Measurements from ENCODE around the gene GOLGA6L7.
"Not testable (repeated sequence)": the region's sequence is repeated elsewhere in the genome, so short reads cannot be mapped to it uniquely, and the experiment has no call there.

Gene GOLGA6L7, protein sequence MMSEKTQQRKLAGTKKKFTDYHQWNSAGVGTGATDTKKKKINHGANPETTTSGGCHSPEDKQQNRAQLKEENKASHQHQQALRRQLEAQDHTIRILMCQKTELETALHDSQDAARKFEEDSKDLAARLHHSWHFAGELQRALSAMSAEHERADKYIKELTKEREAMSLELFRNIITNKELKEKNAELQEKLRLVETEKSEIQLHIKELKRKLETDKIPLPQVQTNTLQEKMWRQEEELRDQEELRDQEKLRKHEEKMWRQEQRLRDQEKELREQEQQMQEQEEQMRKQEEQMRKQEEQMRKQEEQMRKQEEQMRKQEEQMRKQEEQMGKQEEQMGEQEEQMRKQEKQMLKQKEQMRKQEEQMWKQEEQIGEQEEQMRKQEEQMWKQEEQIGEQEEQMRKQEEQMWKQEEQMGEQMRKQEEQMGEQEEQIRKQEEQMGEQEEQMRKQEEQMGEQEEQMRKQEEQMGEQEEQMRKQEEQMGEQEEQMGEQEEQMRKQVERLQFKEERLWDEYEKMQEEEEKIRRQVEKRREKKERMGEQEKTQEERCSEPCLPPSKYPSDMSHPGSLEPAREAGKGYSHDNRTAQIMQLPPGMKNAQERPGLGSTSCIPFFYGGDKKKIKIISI

GRCh38 chr15:28848521-28848920, at the start of gene GOLGA6L7:
TSS of gene GOLGA6L7 (minus strand) at chr15:28848644. CDS start at chr15:28848549, 95 bp downstream.
- not testable (repeated sequence) for DNase-seq

DNA sequence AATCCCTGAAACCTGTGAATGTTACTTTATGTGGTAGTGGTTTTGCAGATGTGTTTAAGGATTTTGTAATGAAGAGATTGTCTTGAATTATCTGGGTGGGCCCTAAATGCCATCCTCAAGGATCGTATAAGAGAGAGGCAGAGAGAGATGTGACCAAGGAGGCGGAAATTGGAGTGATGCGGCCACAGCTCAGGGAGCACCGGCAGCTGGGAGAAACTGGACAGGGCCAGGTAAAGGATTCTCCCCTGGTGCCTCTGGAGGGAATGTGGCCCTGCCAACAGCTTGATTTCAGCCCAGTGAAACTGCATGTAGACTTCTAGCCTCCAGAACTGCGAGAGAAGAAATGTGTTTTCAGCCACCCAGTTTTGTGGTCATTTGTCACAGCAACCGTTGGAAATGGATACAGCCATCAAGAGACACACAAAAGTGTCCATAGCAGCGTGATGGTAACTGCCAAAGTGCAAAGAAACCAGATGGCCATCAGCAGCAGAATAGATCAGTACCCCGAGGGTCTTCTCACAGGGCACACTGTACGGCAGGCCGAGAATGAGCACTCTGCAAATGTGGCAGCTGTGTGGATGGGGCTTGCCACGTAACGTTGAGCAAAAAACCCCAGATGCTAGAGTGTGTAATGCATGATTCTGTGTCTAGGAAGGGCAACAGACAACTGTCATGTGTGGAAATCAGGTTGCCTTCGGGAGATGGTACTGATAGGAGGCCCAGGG, 49.6 kb upstream of the GOLGA6L7 start:
- DNase-seq = no peak

GRCh38 chr15:28896951-28897350, 48.5 kb upstream of the GOLGA6L7 start:
- no peak for DNase-seq

DNA sequence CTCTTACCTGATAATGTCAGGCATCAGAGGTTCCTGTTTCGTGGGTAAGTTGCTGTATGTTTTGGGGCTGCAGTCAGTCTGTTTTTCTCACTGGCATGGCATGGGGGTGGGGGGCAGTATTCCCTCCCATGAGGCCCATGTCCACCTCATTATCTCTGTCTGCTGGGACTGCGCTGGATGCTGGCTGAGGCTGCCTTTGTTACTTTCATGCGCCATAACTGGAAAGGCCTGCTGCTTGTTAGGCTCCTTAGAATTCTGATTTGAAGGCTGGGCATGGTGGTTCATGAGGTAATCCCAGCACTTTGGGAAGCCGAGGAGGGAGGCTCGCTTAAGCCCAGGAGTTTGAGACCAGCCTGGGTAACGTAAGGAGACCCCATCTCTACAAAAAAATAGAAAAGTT, 47.1 kb upstream of the GOLGA6L7 start:
- no peak for DNase-seq

DNA sequence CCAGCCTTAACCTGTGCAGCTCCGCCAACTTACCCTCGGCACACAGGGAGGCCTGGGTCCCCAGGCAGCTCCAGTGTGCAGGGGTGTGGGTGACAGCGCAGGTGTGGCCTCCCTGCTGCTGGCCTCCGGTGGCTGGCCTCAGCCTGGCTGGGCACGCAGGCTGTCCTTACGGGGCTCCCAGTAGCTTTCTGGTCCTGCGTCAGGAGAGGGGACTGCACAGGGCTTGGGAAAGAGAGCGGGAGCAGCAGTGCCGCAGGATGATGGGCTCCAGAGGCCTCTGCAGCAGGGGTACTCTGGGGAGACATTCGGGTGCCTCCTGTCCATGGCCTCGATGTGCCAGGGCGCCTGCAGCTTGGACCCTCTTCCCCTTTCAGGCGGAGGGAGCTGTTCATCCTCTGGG, 46.7 kb upstream of the GOLGA6L7 start:
- no peak for DNase-seq

- DNase-seq = no peak
These were observed 46.2 kb upstream of the GOLGA6L7 start for GRCh38 chr15:28894631-28895030.

GRCh38 chr15:28892789-28893610, 44.6 kb upstream of the GOLGA6L7 start:
- DNase-seq = no peak

- no peak for DNase-seq
These were observed 43.1 kb upstream of the GOLGA6L7 start for GRCh38 chr15:28891588-28891987.

- no peak for DNase-seq
These were observed 42.5 kb upstream of the GOLGA6L7 start for GRCh38 chr15:28890711-28891495.

- DNase-seq = not testable (repeated sequence)
These were observed 41.8 kb upstream of the GOLGA6L7 start for GRCh38 chr15:28890291-28890690.

GRCh38 chr15:28889871-28890270, 41.4 kb upstream of the GOLGA6L7 start:
- DNase-seq = not testable (repeated sequence)

DNA sequence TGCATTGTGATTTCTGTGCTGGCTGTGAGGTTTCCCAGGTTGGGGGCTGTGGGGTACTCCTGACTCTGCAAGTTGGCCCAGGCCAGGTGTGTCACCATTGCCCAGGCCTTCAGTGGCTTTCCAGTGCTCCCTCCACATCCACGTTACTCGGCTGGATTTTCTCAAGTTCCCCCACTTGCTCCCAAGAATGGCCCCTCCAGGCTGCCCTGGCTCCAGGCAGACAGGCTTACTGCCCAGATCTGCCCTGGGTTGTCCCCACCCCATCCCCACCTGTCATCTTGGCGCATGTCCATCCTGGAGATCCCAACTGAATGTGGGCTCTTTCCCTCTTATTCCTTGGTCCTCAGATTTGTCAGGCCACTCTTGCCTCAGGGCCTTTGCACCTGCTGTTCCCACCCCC, 40.9 kb upstream of the GOLGA6L7 start:
- no peak for DNase-seq

DNA sequence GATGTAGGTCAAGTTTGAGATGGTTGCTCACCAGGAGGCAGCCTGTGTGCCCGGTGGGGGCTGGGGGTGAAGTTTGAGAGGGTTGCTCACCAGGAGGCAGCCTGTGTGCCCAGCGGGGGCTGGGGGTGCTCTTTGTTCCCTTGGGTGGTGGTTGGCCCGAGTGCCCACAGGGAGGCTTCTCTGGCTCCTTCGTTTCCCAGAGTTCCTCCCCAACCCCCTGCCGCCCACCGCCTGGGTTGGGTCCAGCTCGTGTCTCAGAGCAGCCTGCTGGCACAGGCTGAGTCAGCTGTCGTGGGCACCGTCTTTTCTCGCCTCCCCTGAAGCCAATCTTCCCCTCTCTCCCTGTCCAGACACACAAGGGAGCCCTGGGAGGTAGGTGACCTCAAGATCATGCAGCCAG, 40.5 kb upstream of the GOLGA6L7 start:
- no peak for DNase-seq

- DNase-seq = no peak
These were observed 40.0 kb upstream of the GOLGA6L7 start for GRCh38 chr15:28888302-28888894.

GRCh38 chr15:28887339-28888174, 39.1 kb upstream of the GOLGA6L7 start:
- DNase-seq = no peak

GRCh38 chr15:28886431-28887338, 38.2 kb upstream of the GOLGA6L7 start:
- no peak for DNase-seq

DNA sequence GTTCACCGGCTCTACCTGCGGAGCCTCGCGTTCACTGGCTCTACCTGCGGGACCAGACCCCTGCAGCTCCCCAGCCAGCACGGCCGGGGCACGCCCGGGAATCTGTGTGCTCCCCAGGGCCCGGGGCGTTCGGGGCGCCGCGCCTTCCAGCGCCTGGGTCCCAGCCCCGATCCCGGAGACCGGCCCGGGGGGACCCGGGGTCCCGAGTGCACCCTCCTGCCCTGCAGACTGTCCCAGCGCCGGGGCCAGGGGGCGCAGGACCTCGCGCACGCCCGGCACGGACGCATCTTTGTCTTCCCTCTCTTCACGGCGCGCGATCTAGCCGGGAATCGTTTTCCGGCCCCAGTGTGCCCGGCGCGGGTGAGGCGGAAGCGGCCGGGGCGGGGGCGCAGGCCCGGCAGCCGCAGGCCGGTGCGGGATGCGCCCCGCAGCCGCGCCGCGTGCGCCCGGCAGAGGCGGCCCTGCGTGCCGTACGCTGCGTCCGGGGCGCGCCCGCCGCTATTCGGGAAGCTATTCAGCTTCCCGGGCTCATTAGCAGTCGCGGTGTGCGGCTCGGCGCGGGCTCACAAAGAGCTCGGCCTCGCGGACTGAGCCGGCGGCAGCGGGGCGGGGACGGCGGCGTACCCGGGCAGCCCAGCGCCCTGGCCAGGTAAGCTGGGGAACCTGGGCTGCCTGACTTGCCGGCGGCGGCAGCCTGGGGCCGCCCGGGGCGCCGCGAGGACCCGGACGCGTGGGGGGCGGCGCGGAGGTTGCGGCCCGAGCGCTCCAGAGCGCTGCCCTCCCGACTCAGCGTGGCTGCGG, 37.4 kb upstream of the GOLGA6L7 start, which contains the start of gene APBA2:
TSS of gene APBA2 (plus strand) at position 345 of the 801 bp plus-strand sequence. CDS start 167,911 bp downstream, outside the sequence.
- peak in 1 of 2 experiments; percentile 16 for DNase-seq

DNA sequence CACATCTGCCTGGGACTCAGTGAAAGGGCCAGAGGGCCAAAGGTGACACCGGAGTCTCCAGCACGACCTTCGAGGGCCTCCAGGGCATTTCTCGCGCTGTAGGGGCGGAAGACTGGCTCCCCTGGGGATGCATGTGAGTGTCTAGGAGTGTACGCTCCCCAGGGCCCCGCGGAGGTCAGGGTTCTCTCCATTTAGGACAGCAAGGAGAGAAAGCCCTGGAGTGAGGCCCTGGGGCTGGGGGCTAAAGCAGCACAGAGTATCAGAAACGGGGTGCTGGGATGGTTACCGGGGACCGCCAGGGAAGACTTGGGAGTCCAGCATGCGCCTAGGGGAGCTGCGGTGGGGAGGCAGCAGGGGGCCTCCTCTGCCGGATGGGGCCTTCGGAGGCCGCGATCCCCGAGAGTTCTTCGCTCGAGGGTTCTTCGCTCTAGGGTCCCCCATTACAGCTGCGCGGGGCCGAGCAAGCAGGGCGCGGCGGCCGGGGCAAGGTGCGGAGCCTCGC, 36.7 kb upstream of the GOLGA6L7 start:
- no peak for DNase-seq

Data from NCI-H1930 (cell line).